GM12878 (cell line): ENCODE measurements around the gene FMN2. TPM values are rescaled to one million over a fixed set of nuclear protein-coding genes. Genes with fewer than 3 reads are reported as not detected.

Experiments
- ATAC-seq: fragments of 200-7000 bp; cut with Tn5 transposase; 3 replicates; pipeline ENCODE4 v1.9.1; 2020; ENCODE audit warnings: mild to moderate bottlenecking, moderate library complexity
- BruUV-seq: library from RNA; stranded (reverse); fragments of 400-500 nt; replicated peaks from 2 replicates; lab custom pipeline; 2021; lab: Mats Ljungman, UMichigan
- CTCF ChIA-PET: fragments of 300-600 bp; sonication (Branson Sonifier 250); formaldehyde crosslinking; extraction: SDS; loops from one replicate; lab custom pipeline; 2021; ENCODE audit warnings: inconsistent platforms; lab: Yijun Ruan, JAX
- POLR2A ChIA-PET: fragments of 350-600 bp; formaldehyde crosslinking; extraction: SDS; loops from one replicate; lab custom pipeline; 2021; ENCODE audit warnings: inconsistent platforms; lab: Charles Lee
- RAD21 ChIA-PET: fragments of 300-600 bp; sonication (Branson Sonifier 250); formaldehyde crosslinking; loops from one replicate; lab custom pipeline; 2023; ENCODE audit warnings: antibody characterized with exemption; ENCODE audit not compliant: unreplicated experiment; lab: Charles Lee
- SMC1A ChIA-PET: fragments of 300-600 bp; sonication (Branson Sonifier 250); formaldehyde crosslinking; loops from one replicate; lab custom pipeline; 2023; ENCODE audit not compliant: unreplicated experiment, uncharacterized antibody; lab: Charles Lee
- DNase-seq: peaks from one replicate; pipeline ENCODE4 v3.0.0-alpha.2; 2011; ENCODE audit warnings: low read depth, low spot score
- FAIRE-seq: peaks from 3 replicates; lab custom pipeline; 2011; peaks lifted over from hg19 to GRCh38; lab: Jason Lieb, UNC
- H2AFZ ChIP-seq: 2 replicates; pipeline ENCODE4 v1.6.0; 2011; ENCODE audit warnings: low read depth, low read length, control low read depth; ENCODE audit not compliant: control insufficient read depth
- H3K27ac ChIP-seq: 2 replicates; pipeline ENCODE4 v1.5.1; 2011; ENCODE audit warnings: control low read depth; ENCODE audit not compliant: control insufficient read depth, insufficient read depth
- H3K27me3 ChIP-seq, 2 experiments: replicated peaks in 1 of 2; 2 replicates each; pipeline versions ENCODE4 v1.6.0 to v1.6.1; 2011; ENCODE audit warnings: low read length in 1 of 2; ENCODE audit not compliant: control insufficient read depth in 2 of 2, insufficient read depth in 2 of 2
- H3K36me3 ChIP-seq, 2 experiments: 2 replicates each; pipeline ENCODE4 v1.5.1; 2011; ENCODE audit warnings: low read length in 1 of 2; ENCODE audit not compliant: control insufficient read depth in 2 of 2, insufficient read depth in 2 of 2
- H3K4me1 ChIP-seq: 2 replicates; pipeline ENCODE4 v1.6.1; 2011; ENCODE audit warnings: mild to moderate bottlenecking, low read length, moderate library complexity, mixed read lengths; ENCODE audit not compliant: control insufficient read depth, insufficient read depth
- H3K4me2 ChIP-seq: 2 replicates; pipeline ENCODE4 v1.6.0; 2011; ENCODE audit warnings: control low read depth; ENCODE audit not compliant: control insufficient read depth, insufficient read depth
- H3K4me3 ChIP-seq: fragments of 200-600 bp; sonication (generic); 2 replicates; pipeline ENCODE4 v1.5.1; 2016
- H3K79me2 ChIP-seq: 2 replicates; pipeline ENCODE4 v1.6.0; 2011; ENCODE audit warnings: low read length; ENCODE audit not compliant: control insufficient read depth, insufficient read depth
- H3K9ac ChIP-seq: 2 replicates; pipeline ENCODE4 v1.8.0; 2011; ENCODE audit warnings: low read length, control low read depth, mixed read lengths; ENCODE audit not compliant: control insufficient read depth, insufficient read depth
- H3K9me3 ChIP-seq: replicated peaks from 3 replicates; pipeline ENCODE4 v1.5.1; 2011; ENCODE audit warnings: mild to moderate bottlenecking, low read length; ENCODE audit not compliant: control insufficient read depth, insufficient read depth
- H4K20me1 ChIP-seq: 2 replicates; pipeline ENCODE4 v1.6.0; 2011; ENCODE audit not compliant: control insufficient read depth, insufficient read depth
- ASH2L ChIP-seq: fragments of 300-600, 200-600 bp; sonication (generic); IDR thresholded peaks from 2 replicates; pipeline ENCODE4 v1.6.1; 2017; ENCODE audit warnings: low read depth, mild to moderate bottlenecking, borderline replicate concordance
- DPF2 ChIP-seq: fragments of 450-650 bp; IDR thresholded peaks from 2 replicates; pipeline ENCODE4 v1.6.1; 2017; ENCODE audit warnings: mild to moderate bottlenecking
- EGR1 ChIP-seq, 2 experiments: IDR thresholded peaks; 1 replicate in 1 of 2; 2 replicates in 1 of 2; pipeline ENCODE4 v1.6.1; 2011 to 2012; ENCODE audit warnings: low read depth in 2 of 2, low read length in 2 of 2, borderline replicate concordance in 1 of 2, mild to moderate bottlenecking in 1 of 2, moderate library complexity in 1 of 2
- HDAC6 ChIP-seq: fragments of 200-600 bp; sonication (generic); IDR thresholded peaks from one replicate; pipeline ENCODE4 v1.8.0; 2017; ENCODE audit warnings: antibody characterized with exemption; ENCODE audit not compliant: unreplicated experiment
- MYC ChIP-seq: IDR thresholded peaks from 2 replicates; pipeline ENCODE4 v1.6.1; 2011; ENCODE audit warnings: mild to moderate bottlenecking, low read length, moderate library complexity, inconsistent platforms; ENCODE audit not compliant: insufficient read depth, insufficient replicate concordance, insufficient read length, severe bottlenecking
- NFXL1 ChIP-seq: fragments of 450-650 bp; IDR thresholded peaks from 2 replicates; pipeline ENCODE4 v1.6.1; 2017; ENCODE audit warnings: antibody characterized with exemption, mild to moderate bottlenecking, borderline replicate concordance
- PRDM15 ChIP-seq: fragments of 450-650 bp; formaldehyde crosslinking; IDR thresholded peaks from 2 replicates; pipeline ENCODE4 v1.4.0; 2020; ENCODE audit warnings: mild to moderate bottlenecking, moderate library complexity
- RB1 ChIP-seq: fragments of 450-650 bp; formaldehyde crosslinking; IDR thresholded peaks from 2 replicates; pipeline ENCODE4 v1.6.1; 2017; ENCODE audit warnings: mild to moderate bottlenecking, borderline replicate concordance
- YBX1 ChIP-seq: fragments of 450-650 bp; IDR thresholded peaks from 2 replicates; pipeline ENCODE4 v1.6.1; 2016; ENCODE audit warnings: antibody characterized with exemption
- WGBS: methylation state at CpG from one replicate; pipeline ENCODE4 v1.1.6; 2016; ENCODE audit warnings: low lambda C conversion rate; ENCODE audit not compliant: insufficient replicate concordance, insufficient coverage; ENCODE audit errors: missing lambda C conversion rate; 5-methylcytosine and 5-hydroxymethylcytosine counted together
- in situ Hi-C: fragments of 300-500 bp; cut with MboI; formaldehyde crosslinking; loops from 9 replicates; pipeline ENCODE4 v1.14.3; 2018; ENCODE audit warnings: mixed read lengths
- intact Hi-C: fragments of 100-400 bp; cut with micrococcal nuclease; formaldehyde crosslinking; loops from one replicate; pipeline ENCODE4 v1.14.2; 2022; ENCODE audit not compliant: unreplicated experiment
- polyA plus RNA-seq, 11 experiments: library from polyadenylated mRNA; depleted of rRNA in 4 of 11; unstranded in 6 of 11; stranded (reverse) in 5 of 11; fragments of >200 nt; fragmentation: Nextera tagmentation in 4 of 11; fragmentation: Illumina TruSeq in 1 of 11; extraction: Ambion mirVana in 4 of 11; extraction: Trizol in 1 of 11; gene quantifications; 1 replicate in 1 of 11; 2 replicates in 10 of 11; pipeline versions ENCODE4 v1.2.1 to v1.2.3, GENCODE V29; 2011 to 2016; ENCODE audit warnings: inconsistent platforms in 2 of 11, missing spikeins in 2 of 11, low read depth in 1 of 11
- total RNA-seq, 4 experiments: library from RNA; depleted of rRNA in 3 of 4; stranded (reverse); fragments of >200 nt in 3 of 4; fragmentation: Illumina TruSeq in 1 of 4; extraction: Trizol in 1 of 4; gene quantifications; 2 replicates each; pipeline versions ENCODE4 v1.2.1 to v1.2.3, GENCODE V29; 2013 to 2021
- TF ChIP-seq, protein P1 (sequence below): IDR thresholded peaks from 2 replicates; pipeline ENCODE4 v1.6.1; 2012; ENCODE audit warnings: low read depth, low read length, improper control_type of control experiment

The FMN2 gene
- total and polyA plus RNA-seq, 10 of the 15 experiments (the other 5 are each of a cell fraction or from before 2014, with no cell fraction given) = 0.60 TPM; not detected in 9

DNA sequence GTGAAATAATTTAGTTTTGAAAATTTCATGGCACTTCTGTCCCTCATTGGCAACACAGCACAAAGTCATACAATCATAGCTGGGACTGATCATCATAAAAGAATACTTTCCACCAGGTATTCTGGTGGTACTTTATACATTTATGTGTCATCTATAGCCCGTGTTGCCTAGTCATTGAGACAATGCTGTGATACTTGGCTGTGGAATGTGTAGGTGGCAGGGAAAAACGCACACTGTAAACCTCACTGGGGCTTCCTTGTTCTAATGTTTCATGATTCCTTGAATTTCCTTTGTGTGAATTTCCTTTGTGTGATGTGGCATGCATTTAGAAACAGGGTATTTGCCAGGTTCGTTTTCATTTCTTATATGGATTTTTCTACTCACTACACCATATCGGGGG lies 118.3 kb downstream of the FMN2 start:
- H3K79me2 ChIP-seq = no peaks in the 10 kb centered on the region
- ChIA-PET RAD21 (no interaction called here), CTCF (no interaction called here), SMC1A (no interaction called here), POLR2A (no interaction called here)
- H2AFZ ChIP-seq = no peak overlapping the region
- TF ChIP-seq RB1 (no peak), ASH2L (no peak), MYC (no peak), EGR1 (IDR thresholded peaks at IDR 0.05; ENCODE audit: borderline replicate concordance in 1 of 2, low read depth in 2 of 2, low read length in 2 of 2) (no peak), YBX1 (no peak), DPF2 (no peak), PRDM15 (CRISPR knock-in tag) (no peak), HDAC6 (no peak), NFXL1 (no peak)
- TF ChIP-seq, protein P1, sequence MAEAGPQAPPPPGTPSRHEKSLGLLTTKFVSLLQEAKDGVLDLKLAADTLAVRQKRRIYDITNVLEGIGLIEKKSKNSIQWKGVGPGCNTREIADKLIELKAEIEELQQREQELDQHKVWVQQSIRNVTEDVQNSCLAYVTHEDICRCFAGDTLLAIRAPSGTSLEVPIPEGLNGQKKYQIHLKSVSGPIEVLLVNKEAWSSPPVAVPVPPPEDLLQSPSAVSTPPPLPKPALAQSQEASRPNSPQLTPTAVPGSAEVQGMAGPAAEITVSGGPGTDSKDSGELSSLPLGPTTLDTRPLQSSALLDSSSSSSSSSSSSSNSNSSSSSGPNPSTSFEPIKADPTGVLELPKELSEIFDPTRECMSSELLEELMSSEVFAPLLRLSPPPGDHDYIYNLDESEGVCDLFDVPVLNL = no peak
- no peaks in the 10 kb centered on the region for H3K9me3 ChIP-seq
- in situ Hi-C loops = no loop called here
- H3K27ac ChIP-seq = no peak overlapping the region
- ATAC-seq = no peak
- no peak for DNase-seq
- 23% methylated on average over 4 of the region's 4 CpGs for WGBS
- H3K27me3 ChIP-seq = no peaks in the 10 kb centered on the region
- intact Hi-C loops = no loop called here
- no peaks in the 10 kb centered on the region for H4K20me1 ChIP-seq
- H3K4me3 ChIP-seq = no peak overlapping the region
- H3K9ac ChIP-seq = no peak overlapping the region
- no peaks in the 10 kb centered on the region for H3K36me3 ChIP-seq
- H3K4me1 ChIP-seq = no peaks in the 10 kb centered on the region
- BruUV-seq = no TSS peak
- no peak overlapping the region for H3K4me2 ChIP-seq
- no peak for FAIRE-seq
